ENCODE measurements around the gene OGDH. TPM values are rescaled to one million over a fixed set of nuclear protein-coding genes. Genes with fewer than 3 reads are reported as not detected.

Gene OGDH
- total RNA-seq, 3 donors from 2014 or later (not counting 1 experiment from before 2014, with no cell fraction given): 69.2 to 86.7 (median 81.4) TPM

- Mint-ChIP-seq H3K4me1 (peaks cover 8 to 31% of the 10 kb centered on the region in 2 donors), H3K36me3 (no peaks in the 10 kb centered on the region), H3K27me3 (ENCODE audit: low read depth in 2 of 2) (no peaks in the 10 kb centered on the region), H3K9me3 (no peaks in the 10 kb centered on the region), H3K4me3 (no peak overlapping the region), H3K27ac (no peak overlapping the region)
- ATAC-seq (no peak), DNase-seq (no peak)
- H3K27ac ChIP-seq (ENCODE audit: low read length): no peak overlapping the region
- TF ChIP-seq CTCF (IDR thresholded peaks at IDR 0.05): no peak
- H3K4me1 ChIP-seq (ENCODE audit: control insufficient read depth, insufficient read depth, low read length): peaks cover 28% of the 10 kb centered on the region
- no peak overlapping the region for H3K4me3 ChIP-seq (ENCODE audit: low read length)
- intact Hi-C loops (cut with micrococcal nuclease): no loop called here
- peaks cover 48% of the 10 kb centered on the region for H3K36me3 ChIP-seq (ENCODE audit: control insufficient read depth, insufficient read depth, low read length)
- 95% methylated on average over 12 of the region's 12 CpGs for WGBS (ENCODE audit: insufficient coverage)
- no peaks in the 10 kb centered on the region for H3K27me3 ChIP-seq (ENCODE audit: control insufficient read depth, insufficient read depth, low read length)
- no peaks in the 10 kb centered on the region for H3K9me3 ChIP-seq (ENCODE audit: control insufficient read depth, insufficient read depth, low read length)
Measured at GRCh38 chr7:44756904-44757303, 150.5 kb downstream of the OGDH start.

GRCh38 chr7:44757311-44757710, 150.9 kb downstream of the OGDH start:
- H3K9me3 Mint-ChIP-seq: no peaks in the 10 kb centered on the region
- peaks cover 52% of the 10 kb centered on the region for H3K36me3 ChIP-seq (ENCODE audit: control insufficient read depth, insufficient read depth, low read length)
- ATAC-seq (no peak), DNase-seq (no peak)
- H3K27me3 ChIP-seq (ENCODE audit: control insufficient read depth, insufficient read depth, low read length): no peaks in the 10 kb centered on the region
- no peaks in the 10 kb centered on the region for H3K36me3 Mint-ChIP-seq
- peaks cover 6 to 29% of the 10 kb centered on the region in 2 donors for H3K4me1 Mint-ChIP-seq
- H3K4me1 ChIP-seq (ENCODE audit: control insufficient read depth, insufficient read depth, low read length): peaks cover 27% of the 10 kb centered on the region
- WGBS (ENCODE audit: insufficient coverage): 98% methylated on average over 10 of the region's 10 CpGs
- no peak overlapping the region for H3K27ac Mint-ChIP-seq
- intact Hi-C loops (cut with micrococcal nuclease): no loop called here
- H3K9me3 ChIP-seq (ENCODE audit: control insufficient read depth, insufficient read depth, low read length): no peaks in the 10 kb centered on the region
- no peak for TF ChIP-seq CTCF (IDR thresholded peaks at IDR 0.05)
- no peak overlapping the region for H3K27ac ChIP-seq (ENCODE audit: low read length)
- H3K4me3 ChIP-seq (ENCODE audit: low read length): no peak overlapping the region
- no peak overlapping the region for H3K4me3 Mint-ChIP-seq
- H3K27me3 Mint-ChIP-seq (ENCODE audit: low read depth in 2 of 2): no peaks in the 10 kb centered on the region

- 97% methylated on average over 7 of the region's 7 CpGs for WGBS (ENCODE audit: insufficient coverage)
- no peak for TF ChIP-seq CTCF (IDR thresholded peaks at IDR 0.05)
- no peaks in the 10 kb centered on the region for H3K9me3 ChIP-seq (ENCODE audit: control insufficient read depth, insufficient read depth, low read length)
- H3K36me3 ChIP-seq (ENCODE audit: control insufficient read depth, insufficient read depth, low read length): peaks cover 56% of the 10 kb centered on the region
- no peaks in the 10 kb centered on the region for H3K27me3 Mint-ChIP-seq (ENCODE audit: low read depth in 2 of 2)
- ATAC-seq (no peak), DNase-seq (no peak)
- H3K36me3 Mint-ChIP-seq: no peaks in the 10 kb centered on the region
- no peak overlapping the region for H3K27ac Mint-ChIP-seq
- H3K27ac ChIP-seq (ENCODE audit: low read length): no peak overlapping the region
- intact Hi-C loops (cut with micrococcal nuclease): no loop called here
- H3K4me3 Mint-ChIP-seq: no peak overlapping the region
- H3K4me1 ChIP-seq (ENCODE audit: control insufficient read depth, insufficient read depth, low read length): peaks cover 27% of the 10 kb centered on the region
- H3K27me3 ChIP-seq (ENCODE audit: control insufficient read depth, insufficient read depth, low read length): no peaks in the 10 kb centered on the region
- peaks cover 2 to 24% of the 10 kb centered on the region in 2 donors for H3K4me1 Mint-ChIP-seq
- H3K4me3 ChIP-seq (ENCODE audit: low read length): no peak overlapping the region
- no peaks in the 10 kb centered on the region for H3K9me3 Mint-ChIP-seq
Measured at GRCh38 chr7:44757739-44758138, 151.3 kb downstream of the OGDH start.

Other genes starting within 250 kb of the OGDH start
- 10 to 100 TPM; 50.1 to 79.9 (median 68.7) TPM for gene NUDCD3, start 116.0 kb upstream of the OGDH start, total RNA-seq
- under 1 TPM in 2 of 3 donors, not detected in 1; 0.10 to 0.16 TPM for gene NPC1L1, start 65.3 kb upstream of the OGDH start, total RNA-seq
- 10 to 100 TPM; 67.8 to 85.5 (median 84.5) TPM for gene DDX56, start 32.7 kb upstream of the OGDH start, total RNA-seq
- 100 to 1,000 TPM in 1 of 3 donors, 10 to 100 TPM in 2; 93.1 to 101 (median 94.1) TPM for gene TMED4, start 24.4 kb upstream of the OGDH start, total RNA-seq
- gene ZMIZ2, start 142.2 kb downstream of the OGDH start, total RNA-seq: 100 to 1,000 TPM; 152 to 170 (median 167) TPM
- gene PPIA, start 190.1 kb downstream of the OGDH start, total RNA-seq: 100 to 1,000 TPM; 701 to 727 (median 718) TPM
- gene H2AZ2, start 241.5 kb downstream of the OGDH start, total RNA-seq: 100 to 1,000 TPM; 178 to 196 (median 190) TPM

Data from natural killer cell (primary cell).